HG02938 (cell line): Measurements from ENCODE around the gene IGFBP2.

Source experiments
- ATAC-seq: cut with Tn5 transposase; IDR thresholded peaks from one replicate; pipeline ENCODE4 v1.9.1; 2021; ENCODE audit warnings: mild to moderate bottlenecking, moderate library complexity; ENCODE audit not compliant: unreplicated experiment

Gene IGFBP2

DNA sequence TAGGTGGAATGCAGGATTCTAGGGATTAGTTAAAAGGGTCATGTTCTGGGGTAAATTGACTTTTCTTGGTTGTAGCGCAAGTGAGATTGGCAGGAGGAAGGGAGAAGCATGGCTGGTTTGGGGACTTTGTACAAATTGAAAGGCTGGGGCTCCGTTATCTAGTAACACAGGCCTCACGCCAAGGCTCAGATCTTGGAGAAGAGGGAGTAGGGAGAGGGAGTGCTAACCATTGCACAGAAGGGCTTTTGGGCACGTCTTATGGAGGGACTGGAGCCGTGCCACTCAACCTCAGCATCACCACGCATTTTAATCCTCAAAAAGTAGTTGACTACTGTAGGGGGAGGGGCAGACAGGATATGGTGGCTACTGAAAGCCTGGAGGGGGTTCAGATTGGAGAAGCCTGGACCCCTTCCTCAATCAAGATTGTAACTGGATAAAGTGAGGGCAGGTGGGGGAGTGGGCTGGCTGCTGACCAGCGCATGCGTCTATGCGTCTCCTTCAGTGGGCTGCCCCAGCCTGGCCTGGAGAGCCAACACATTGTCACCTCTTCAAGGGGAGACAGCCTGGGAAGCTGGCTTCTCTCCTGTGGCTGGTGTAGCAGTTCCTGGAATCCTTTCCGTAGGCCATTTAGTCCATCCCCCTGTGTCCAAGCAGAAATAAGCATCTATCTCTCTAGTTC is 47.9 kb downstream of the IGFBP2 start:
- no peak for ATAC-seq

DNA sequence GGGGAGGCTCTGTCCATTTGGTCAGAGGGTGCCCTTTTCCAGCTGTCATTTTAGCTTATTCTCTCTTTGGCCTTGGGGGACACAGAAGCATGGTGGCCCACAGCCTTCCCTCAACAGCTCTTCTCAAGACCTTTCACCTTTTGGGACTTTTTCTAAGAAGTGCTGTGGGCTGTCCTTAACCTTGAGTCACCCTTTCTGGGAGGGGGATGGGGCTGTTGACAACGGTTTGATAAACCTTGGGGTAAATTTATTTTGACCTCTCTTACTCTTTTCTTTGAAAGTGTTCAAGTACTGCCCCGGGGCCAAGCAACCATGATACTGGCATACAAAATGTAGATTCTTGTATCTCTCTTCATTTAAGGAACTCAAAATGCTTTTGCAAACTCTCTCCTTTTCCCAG is 48.5 kb downstream of the IGFBP2 start:
- ATAC-seq, result no peak

DNA sequence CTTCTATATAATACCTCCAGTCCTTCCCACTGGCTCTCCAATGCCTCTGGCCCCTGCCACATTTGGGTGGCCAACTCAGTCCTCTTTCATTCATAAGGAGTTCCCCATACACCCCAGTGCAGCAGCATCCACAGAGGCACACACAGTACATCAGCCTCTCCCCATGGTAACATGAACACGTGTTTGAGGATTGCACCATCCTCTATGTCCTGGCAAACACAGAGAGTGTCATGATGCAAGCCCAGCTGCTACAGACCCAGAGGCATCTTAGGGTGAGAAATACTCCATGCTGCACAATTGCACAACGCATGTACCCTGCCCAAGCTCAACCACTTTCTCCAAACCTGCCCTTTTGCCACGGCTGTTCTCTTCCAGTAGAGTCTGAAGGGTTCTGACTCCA is 50.6 kb downstream of the IGFBP2 start:
- ATAC-seq, result no peak

DNA sequence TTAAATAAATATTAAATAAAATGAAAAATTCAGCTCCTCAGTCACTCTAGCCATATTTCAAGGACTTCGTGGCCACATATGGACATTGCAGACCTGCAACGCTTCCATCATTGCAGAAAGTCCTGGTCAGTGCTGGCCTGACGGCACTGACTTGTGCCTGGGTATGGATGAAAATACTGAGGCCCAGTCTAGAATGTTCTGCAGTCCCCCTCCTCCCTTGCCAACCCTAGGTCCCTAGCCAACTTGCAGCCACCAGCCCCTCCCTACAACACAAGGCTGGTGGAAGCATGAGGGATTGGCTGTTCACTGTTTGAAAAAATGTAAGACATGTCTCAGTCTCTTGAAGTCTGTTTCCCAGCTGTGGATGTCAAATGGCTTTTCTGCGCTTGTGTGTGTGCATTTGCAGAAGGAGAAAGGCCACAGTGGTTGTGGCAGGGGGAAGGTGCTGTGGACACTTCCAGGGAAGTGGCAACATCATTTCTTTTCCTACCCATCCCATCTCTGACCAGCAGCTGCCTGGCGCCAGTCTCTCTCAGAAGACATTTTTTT is 52.2 kb downstream of the IGFBP2 start:
- no peak for ATAC-seq

DNA sequence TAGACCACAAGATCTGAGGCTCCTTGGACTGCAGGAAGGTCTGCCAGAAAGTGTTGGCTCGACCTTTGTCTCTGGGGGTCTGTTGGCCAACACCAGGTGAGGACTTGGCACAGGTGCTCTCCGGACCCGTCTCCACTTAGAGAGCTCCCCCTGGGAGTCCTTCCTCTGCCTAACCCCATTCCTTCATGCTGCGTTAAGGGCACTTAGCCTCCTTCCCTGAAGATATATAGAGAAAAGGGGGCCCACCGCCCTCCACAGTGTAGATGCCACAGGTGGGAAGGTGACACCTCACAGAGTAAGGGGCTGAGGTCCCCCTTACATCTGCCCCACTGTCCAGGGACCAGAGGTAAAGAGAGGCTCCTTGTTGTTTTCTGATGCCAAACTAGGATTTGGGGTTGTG is 53.9 kb downstream of the IGFBP2 start:
- no peak for ATAC-seq

DNA sequence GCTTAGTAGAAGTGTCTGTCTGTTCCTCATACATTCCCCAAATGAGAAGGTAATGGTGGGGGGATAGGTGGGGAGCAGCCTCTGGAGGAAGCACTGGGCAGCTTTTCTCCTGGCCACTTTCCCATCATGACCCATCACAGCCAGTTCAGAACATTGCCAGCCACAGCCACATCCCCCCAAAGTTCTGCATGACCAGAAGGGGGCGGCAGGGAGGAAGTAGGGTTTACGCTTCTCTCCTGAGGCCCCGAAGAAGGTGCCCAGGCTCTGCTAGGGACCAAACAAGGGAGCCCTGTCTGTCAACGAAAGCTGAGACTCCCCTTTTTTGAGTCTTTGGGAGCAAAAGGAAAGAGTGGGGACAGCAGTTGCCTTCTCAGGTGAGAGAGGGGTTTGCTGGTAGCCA is 54.4 kb downstream of the IGFBP2 start:
- no peak for ATAC-seq

DNA sequence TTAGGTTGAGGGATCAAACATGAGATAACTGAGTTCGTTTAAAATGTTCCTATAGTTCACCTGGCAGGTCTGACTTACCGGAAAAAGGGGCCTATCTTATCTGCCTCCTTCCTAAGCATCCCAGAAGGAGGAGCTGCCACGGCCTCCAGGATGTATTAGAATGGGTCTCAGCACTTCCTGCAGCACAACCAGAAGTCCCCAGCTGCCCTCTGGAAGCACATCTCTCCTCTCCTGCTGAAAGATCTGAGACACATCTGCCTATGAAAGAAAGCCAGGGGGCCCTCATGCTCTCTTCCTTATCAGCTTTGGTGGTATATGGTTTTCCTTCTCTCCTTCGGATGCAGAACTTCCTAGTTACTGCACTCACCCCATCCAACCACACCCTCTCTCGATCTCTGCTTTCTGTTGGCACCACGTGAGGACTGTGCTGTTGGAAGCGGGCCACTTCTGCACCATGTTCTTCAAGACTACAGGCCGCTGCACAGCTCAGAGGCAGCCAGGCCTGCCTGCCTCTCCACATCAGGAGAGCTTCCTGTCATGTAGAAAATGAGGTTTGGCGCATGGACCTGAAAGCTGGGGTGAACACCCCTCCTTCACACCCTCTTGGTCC is 55.6 kb downstream of the IGFBP2 start:
- no peak for ATAC-seq

DNA sequence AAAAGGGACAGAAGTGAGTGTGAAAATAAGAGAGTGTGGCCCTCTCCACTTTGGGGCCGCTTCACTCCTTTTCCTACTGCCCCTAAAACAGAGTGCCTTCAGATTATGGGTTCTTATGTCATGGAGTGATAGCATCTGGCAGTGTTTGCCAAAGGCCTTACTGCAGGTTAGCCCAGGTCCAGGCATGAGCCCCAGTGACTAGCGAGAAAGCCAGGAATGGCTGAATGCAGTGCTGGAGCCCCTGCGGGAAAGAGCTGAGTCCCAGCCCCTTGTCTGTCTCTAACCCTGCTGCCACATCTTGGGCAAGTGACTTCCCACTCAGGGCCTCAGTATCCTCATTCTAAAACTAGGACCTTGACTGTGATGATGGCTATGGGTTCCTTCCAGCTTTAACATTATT is 56.2 kb downstream of the IGFBP2 start:
- no peak for ATAC-seq

DNA sequence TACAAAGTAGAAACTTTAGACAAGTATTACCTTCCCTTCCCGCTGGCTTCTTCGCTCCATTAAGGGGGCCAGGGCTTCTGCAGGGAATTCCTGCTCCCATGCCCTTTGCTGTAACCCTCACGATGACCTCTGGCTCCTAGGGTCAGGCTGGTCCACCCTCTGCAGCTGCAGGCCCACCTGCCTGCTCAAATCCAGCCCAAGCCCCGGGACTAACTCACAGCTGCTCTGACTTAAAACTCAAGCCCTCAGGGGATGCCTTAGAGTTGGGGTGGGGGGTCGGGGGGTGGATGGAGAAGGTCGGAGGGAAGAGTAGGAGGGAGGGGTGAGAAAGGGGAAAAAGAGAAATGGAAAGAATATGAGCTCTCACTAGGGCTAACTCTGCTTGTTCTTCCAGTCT is 57.2 kb downstream of the IGFBP2 start:
- ATAC-seq, result no peak

DNA sequence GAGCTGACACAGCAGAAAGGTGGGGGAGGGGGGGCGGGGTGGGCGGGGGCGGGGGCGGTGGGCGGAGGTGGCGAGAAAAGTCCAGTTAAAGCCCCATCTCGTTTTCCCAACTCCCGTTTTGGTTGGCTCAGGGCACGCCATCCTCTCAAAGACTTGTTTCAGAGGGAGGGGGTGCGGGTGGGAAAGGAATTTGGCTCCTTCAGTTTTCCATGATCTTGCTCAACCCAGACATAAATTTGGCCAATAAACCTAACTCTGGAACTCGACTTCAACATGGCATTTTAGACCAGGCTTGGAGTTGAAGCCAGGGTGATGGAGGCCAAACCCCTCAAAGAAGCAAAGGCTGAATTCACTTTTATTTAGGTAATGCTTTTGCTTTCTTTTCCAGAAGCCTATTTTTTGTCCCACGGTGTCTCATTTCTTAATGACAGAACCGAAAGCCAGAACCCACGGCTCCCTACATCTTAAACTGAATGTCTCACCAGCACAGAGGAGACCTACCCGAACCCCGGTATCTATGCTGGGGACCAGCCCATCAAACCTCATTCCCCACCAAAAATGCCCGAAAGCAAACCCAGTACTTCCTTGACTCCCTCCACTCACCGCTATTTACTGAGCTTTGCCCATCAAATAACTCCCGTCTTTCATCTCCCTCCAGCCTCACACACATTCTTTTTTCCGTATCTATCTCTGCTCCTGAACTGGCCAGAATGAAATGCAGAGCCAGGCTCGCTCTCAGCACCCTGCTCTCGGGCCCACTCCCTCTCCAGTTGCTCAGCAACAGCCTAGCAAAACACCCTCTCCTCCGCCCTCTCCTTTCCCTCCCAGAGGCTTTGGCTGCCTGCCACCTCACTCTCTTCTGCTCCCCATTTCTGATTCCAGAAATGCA is 57.9 kb downstream of the IGFBP2 start:
- no peak for ATAC-seq

DNA sequence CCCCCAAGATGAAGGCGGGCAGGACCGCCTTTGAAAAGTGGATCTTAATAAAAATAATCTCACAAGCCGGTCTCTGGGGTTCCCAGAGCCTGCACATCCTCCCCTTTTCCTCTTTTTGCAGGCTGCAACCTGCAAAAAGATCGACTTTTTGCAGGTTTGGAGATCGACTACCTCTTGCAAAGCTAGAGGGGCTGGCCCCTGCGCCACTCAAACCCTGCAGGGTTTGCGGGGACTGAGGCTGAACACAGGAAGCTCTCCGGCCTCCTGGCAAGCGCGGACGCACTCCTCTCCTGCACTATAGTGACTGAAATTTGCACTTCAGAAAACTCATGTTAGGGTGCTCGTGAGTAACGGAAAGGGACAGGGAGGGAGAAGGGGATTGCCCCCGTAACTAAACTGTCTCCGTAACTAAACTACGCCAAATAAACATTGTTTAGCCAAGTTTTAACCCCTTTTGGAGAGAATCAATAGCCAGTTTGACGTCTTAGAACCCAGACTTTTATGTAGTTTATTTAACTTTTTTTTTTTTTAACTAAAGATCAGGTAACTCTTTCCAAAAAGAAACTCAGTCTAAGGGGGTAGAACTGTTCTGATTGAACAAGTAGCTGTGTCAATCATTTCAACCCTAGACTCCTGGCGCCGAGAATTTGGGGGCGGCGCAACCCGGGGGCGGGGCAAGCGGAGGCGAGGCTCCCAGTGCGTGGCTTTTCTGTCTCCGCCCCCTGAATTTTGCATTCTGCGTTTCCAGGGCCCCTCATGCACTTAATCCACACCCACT is 59.6 kb downstream of the IGFBP2 start:
- ATAC-seq, result peak; percentile 49

DNA sequence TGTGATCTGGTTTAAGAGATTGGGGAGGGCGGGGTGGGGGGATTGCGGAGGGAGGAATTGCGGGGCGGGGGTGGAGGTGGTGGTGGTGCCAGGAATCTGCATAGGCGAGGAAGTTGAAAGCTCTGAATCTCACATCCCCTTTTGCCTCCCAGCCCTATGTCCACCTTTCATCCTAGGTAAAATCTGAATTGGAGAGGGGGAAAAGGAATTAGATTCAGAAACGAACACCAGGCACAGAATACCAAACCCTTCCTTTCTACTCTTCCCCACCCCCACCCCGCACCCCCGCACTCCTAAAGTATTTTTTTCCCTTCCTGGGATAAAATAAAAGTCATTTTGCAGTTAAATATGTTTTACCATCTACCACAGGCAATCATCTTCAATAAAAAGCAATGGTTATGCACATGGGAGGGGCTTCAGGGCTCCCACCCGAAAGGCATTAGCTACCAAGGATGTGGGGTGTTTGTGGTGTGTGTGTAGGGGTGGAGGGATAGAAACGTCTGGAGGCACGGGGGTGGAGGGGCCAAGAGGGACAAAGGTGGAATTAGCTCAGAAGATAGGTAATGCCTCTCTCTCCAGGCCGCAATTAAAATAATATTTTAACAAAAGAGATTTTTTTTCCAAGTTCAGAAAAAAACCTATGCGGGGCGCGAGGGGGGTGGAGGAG is 60.3 kb downstream of the IGFBP2 start:
- no peak for ATAC-seq

DNA sequence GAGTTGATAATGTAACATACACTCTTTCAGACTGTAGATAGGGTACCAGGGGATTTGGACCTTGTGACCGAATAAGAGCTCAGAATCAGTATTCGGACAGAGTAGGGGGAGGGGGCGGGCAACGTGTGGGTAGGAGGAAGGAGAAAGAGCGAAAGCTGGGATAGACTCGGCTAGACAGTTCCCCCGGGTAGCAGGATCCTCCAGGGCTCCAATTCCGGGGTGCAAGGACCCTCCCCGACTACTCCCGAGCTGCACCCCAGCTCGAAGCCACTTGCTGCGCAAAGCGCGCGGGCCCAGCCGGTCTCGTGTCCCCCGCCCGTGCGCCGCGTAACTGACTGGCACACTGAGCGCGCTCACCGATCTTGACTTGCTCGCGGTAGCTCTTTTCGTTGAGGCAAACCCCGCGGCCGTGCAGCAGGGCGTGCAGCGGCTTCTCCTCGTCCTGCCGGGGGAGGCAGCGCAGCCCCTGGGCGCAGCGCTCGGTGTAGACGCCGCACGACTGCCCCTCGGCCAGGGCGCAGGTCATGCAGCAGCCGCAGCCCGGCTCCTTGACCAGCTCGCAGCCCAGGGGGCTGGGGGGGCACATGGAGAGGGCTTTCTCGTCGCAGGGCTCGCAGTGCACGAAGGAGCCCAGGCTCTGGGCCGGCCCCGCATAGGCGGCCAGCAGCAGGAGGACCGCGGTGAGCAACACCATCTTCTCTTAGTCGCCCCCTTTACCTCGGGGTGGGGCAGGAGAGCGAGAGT is 61.0 kb downstream of the IGFBP2 start:
- ATAC-seq, result no peak

DNA sequence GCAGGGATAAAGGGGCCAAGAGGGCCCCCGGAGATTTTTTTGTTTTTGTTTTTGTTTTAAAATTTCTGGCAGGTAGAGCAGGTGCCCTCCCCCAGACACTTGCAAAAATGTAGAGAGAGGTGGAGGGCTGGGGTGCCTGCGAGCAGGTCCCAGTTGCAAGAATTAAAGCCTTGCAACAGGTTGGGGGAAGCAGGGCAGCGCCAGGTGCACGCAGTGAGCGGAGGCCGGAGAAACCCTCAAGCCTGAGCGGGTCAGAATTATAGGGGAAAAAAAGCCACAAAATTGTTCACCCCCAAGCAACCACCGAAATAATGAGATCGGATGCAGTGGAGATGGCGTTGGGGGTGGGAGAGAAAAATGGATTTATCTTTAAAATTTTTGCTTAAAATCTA is 61.6 kb downstream of the IGFBP2 start:
- ATAC-seq, result no peak

DNA sequence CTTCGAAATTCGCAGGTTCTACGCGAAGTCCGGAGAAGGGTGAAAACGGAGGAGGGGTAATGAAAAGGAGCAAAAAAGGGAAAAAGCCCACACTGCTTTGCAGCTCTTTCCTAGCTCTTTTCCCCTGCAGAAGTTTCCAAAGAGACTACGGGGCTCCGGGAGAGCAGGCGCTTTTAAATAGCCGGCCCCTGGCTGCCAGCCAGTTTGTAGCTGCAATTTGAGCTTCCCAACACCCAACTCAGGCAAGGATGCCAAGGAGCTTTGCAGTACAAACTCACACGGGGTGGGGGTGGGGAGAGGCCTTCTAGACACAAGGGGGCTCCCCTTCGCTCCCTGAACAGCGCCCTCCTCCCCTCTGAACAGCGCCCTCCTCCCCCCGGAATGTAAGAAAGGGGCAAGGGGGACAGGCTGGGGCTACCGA is 62.2 kb downstream of the IGFBP2 start, which contains the start of gene IGFBP5:
IGFBP5 (minus strand) TSS at position 149 of the 421 bp plus-strand sequence. CDS start 774 bp downstream, outside the sequence.
- ATAC-seq, result no peak

DNA sequence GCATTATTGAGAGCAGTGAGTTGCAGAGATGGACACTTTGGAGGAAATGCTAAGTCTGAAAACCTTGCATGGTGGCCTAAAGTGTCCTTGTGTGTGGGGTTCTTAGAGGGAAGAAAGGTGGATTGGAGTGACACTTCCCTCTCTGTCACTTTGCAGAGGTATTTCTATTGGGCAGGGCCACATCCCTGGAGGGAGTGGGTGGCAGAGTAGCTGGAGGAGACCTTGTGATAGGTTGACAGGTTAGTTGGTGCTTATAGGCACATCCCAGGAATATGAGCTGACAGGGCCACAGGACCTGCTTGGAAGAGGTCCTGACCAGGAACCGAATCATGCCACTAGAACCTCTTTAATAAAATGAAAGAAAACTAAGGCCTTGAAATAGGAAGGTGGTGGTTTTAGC is 63.1 kb downstream of the IGFBP2 start:
- no peak for ATAC-seq

DNA sequence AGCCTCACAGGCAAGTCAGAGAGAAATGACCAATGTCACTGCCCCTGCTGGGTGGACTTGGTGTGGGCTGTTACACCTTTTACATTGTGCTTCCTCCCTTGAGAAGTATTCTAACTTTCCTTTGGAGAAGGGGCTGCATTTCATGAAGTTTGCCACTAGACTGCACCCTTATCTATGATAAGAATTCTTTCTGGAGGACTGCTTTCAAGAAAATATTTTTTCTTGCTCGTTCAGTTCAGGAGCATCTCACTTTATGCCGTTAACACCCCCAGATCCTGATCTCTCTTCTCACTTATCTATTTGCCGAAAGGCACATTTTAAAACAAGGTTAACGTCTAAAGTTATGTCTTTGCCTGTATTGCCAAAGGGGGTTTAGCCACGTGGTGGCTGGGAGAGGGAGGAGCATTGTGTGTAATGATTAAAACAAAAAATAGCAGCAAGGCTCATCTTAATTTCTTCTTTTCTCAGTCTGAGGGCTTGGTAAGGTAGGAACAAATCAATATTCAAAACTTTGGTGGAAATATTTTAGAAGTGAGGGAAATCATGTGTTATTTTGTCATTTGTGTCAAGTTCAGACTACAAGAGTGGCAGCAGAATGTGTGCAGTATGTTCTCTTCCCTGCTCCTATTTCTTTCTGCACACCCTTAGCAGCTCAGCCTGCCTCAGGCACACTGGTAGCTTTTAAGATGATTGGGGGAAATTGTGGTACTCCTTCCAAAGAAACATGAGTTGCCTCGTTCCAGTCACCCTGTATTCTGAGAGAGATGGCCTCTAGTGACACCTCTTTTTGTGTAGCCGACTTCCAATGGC is 63.7 kb downstream of the IGFBP2 start:
- ATAC-seq, result no peak

DNA sequence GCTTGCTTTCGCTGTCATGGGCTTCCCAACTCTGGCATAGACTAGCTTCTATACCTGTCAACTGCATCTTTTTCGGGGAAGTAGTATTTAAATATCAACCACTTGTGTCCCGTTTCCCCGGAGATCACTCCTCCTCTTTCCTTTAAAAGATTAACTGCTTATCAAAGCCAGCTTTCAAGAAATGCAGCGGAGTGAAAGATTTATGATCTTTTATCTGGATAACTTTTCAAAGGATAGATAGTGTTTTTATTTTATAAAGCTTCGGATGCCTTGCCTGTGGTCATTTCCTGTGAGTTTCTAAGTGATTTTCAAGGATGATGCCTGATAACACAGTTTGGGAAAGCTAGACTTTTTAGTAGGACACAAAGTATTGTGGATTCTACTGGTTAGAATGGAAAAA is 65.1 kb downstream of the IGFBP2 start:
- ATAC-seq, result no peak

DNA sequence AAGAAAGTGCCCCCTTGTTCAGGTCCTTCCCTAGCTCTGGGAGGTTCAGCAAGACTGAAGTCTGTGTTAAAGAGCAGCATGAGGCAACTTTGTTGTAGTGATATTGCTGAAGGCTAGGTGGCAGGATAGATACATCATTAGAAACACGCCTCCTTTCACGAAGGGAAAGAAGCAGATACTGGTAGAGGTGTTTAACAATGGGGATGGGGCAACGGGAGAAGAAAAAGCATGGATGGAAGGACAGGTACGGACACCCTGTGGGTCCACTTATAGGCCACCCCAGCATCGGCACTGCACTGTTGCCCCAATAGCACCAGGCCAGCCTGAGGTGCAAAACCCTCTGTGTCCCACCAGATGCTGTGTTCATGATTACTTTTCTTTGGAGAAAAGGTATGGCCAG is 65.7 kb downstream of the IGFBP2 start:
- no peak for ATAC-seq
